Activated naive CD8-positive, alpha-beta T cell treated with anti-CD3 and anti-CD28 coated beads, Interleukin-2, amount 50 U/mL, for 24 hours (primary cell): ENCODE data around the gene ZNF366.
A peak's percentile ranks its signal among the peaks of the same experiment; 100 is the strongest.

Source experiments
- ATAC-seq: fragments of 150-1000 bp; cut with Tn5 transposase; one replicate; pipeline ENCODE4 v1.10.0; 2021
- DNase-seq: peaks from one replicate; pipeline ENCODE4 v3.0.0; 2021
- H3K27ac Mint-ChIP-seq: one replicate; pipeline ENCODE4 v1.8.0; 2021; ENCODE audit warnings: mild to moderate bottlenecking, mixed read lengths
- H3K27me3 Mint-ChIP-seq: one replicate; pipeline ENCODE4 v1.8.0; 2021; ENCODE audit warnings: mixed read lengths
- H3K36me3 Mint-ChIP-seq: one replicate; pipeline ENCODE4 v1.8.0; 2021; ENCODE audit warnings: low read depth, mixed read lengths
- H3K4me1 Mint-ChIP-seq: one replicate; pipeline ENCODE4 v1.8.0; 2021; ENCODE audit warnings: mixed read lengths
- H3K4me3 Mint-ChIP-seq: one replicate; pipeline ENCODE4 v1.8.0; 2021; ENCODE audit warnings: mild to moderate bottlenecking, moderate library complexity, mixed read lengths
- H3K9me3 Mint-ChIP-seq: one replicate; pipeline ENCODE4 v1.8.0; 2021; ENCODE audit warnings: mixed read lengths

The ZNF366 gene

DNA sequence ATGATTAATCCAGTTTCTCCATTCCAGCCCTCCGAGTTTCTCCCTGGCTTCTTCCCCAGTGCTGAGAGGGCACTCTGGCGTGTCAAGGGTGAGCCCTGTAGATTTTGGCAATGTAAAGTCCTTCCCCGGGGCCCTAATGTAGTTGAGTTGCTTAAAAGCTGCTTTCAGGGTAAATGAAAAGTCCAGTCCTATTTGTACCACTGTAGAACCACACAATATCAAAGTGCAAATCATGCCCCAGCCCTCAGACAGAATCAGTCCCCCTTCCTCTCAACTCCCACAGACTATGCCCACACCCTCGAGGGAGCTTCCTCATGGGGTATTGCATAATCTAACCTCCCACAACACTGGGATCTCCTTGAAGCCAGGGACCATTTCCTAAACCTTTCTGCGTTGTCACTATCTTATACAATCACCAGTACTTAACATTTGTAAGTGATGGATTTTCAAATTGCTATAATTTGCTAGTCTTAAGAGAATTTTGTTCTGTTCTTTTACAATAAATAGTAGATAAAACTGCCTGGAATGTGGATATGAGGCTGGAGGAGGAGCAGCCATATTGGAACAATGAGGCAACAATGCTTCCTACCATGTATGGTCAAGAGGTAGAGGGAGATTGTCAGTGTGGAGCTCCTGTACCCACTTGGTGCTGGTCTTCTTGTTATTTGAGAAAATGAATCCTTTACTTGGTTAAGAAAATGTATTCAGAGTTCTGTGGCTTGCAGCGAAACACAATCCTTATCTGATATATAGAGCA lies 34.4 kb downstream of the ZNF366 start:
- no peaks in the 10 kb centered on the region for H3K9me3 Mint-ChIP-seq
- no peak for DNase-seq
- H3K27ac Mint-ChIP-seq, result no peak overlapping the region
- ATAC-seq, result no peak
- H3K27me3 Mint-ChIP-seq, result peaks cover 38% of the 10 kb centered on the region
- no peaks in the 10 kb centered on the region for H3K4me1 Mint-ChIP-seq
- H3K36me3 Mint-ChIP-seq, result no peaks in the 10 kb centered on the region
- H3K4me3 Mint-ChIP-seq, result no peak overlapping the region

GRCh38 chr5:72472031-72472430 lies 35.2 kb downstream of the ZNF366 start:
- no peak overlapping the region for H3K27ac Mint-ChIP-seq
- H3K36me3 Mint-ChIP-seq, result no peaks in the 10 kb centered on the region
- peaks cover 35% of the 10 kb centered on the region for H3K27me3 Mint-ChIP-seq
- no peak overlapping the region for H3K4me3 Mint-ChIP-seq
- no peak for DNase-seq
- H3K4me1 Mint-ChIP-seq, result no peaks in the 10 kb centered on the region
- ATAC-seq, result no peak
- no peaks in the 10 kb centered on the region for H3K9me3 Mint-ChIP-seq

GRCh38 chr5:72470826-72471225 lies 36.4 kb downstream of the ZNF366 start:
- no peak for ATAC-seq
- Mint-ChIP-seq H3K27ac (no peak overlapping the region), H3K4me1 (peaks cover 4% of the 10 kb centered on the region), H3K36me3 (no peaks in the 10 kb centered on the region), H3K9me3 (no peaks in the 10 kb centered on the region), H3K27me3 (peaks cover 30% of the 10 kb centered on the region), H3K4me3 (no peak overlapping the region)
- no peak for DNase-seq

GRCh38 chr5:72468606-72469005 lies 38.6 kb downstream of the ZNF366 start:
- Mint-ChIP-seq H3K27me3 (peaks cover 21% of the 10 kb centered on the region), H3K36me3 (no peaks in the 10 kb centered on the region), H3K4me3 (no peak overlapping the region), H3K27ac (no peak overlapping the region), H3K9me3 (no peaks in the 10 kb centered on the region), H3K4me1 (peaks cover 12% of the 10 kb centered on the region)
- ATAC-seq, result no peak
- DNase-seq, result no peak

DNA sequence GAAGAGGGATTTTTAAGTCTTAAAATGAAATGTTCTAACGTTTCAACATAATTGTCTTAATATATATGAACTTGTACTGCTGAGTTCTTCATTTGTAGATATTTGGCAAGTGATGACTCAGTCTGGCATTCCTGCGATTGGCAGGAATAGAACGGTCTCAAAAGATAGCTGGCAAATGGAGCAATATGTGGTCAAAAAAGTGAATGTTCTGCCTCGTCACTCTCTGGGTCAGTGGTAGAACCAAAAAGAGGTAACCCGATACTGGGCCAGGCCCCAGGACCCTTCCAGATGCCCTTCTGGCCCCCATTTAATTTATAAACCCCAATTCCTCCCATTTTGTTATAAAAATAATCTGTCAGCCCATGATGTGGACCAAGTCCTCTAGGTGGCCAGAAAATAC lies 39.2 kb downstream of the ZNF366 start:
- Mint-ChIP-seq H3K4me3 (no peak overlapping the region), H3K4me1 (peaks cover 12% of the 10 kb centered on the region), H3K36me3 (no peaks in the 10 kb centered on the region), H3K27ac (no peak overlapping the region), H3K9me3 (no peaks in the 10 kb centered on the region), H3K27me3 (peaks cover 19% of the 10 kb centered on the region)
- DNase-seq, result no peak
- no peak for ATAC-seq

- ATAC-seq (no peak), DNase-seq (no peak)
- Mint-ChIP-seq H3K27ac (no peak overlapping the region), H3K27me3 (peaks cover 14% of the 10 kb centered on the region), H3K9me3 (no peaks in the 10 kb centered on the region), H3K4me3 (no peak overlapping the region), H3K4me1 (peaks cover 12% of the 10 kb centered on the region), H3K36me3 (no peaks in the 10 kb centered on the region)
Observed at GRCh38 chr5:72467461-72467860, 39.7 kb downstream of the ZNF366 start.

- no peak for DNase-seq
- peaks cover 12% of the 10 kb centered on the region for H3K4me1 Mint-ChIP-seq
- peaks cover 6% of the 10 kb centered on the region for H3K27me3 Mint-ChIP-seq
- peak overlapping the region; percentile 49 for H3K27ac Mint-ChIP-seq
- H3K4me3 Mint-ChIP-seq, result no peak overlapping the region
- no peaks in the 10 kb centered on the region for H3K9me3 Mint-ChIP-seq
- ATAC-seq, result peak; percentile 64
- no peaks in the 10 kb centered on the region for H3K36me3 Mint-ChIP-seq
Observed at GRCh38 chr5:72465601-72466563, 41.3 kb downstream of the ZNF366 start.

GRCh38 chr5:72465066-72465465 lies 42.1 kb downstream of the ZNF366 start:
- ATAC-seq (no peak), DNase-seq (no peak)
- Mint-ChIP-seq H3K27me3 (peaks cover 3% of the 10 kb centered on the region), H3K36me3 (no peaks in the 10 kb centered on the region), H3K27ac (no peak overlapping the region), H3K4me1 (peaks cover 12% of the 10 kb centered on the region), H3K9me3 (no peaks in the 10 kb centered on the region), H3K4me3 (no peak overlapping the region)

DNA sequence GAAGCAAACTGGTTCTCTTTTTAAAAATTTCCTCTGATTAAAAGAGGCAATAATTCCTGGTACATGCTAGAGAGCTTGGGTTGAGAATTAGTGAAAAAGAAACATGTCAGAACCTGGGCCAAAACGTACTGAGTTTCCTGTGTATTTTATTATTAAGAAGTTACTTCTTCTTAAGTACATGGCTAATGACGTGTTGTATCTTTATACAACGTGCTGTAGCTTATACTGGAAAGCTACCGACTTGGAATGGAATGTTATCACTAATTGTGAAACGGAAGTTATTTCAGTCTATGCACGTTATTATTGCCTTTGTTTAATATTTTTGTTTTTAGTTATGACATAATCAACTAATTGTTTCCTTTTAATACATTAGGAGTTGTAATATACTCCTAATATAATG lies 43.1 kb downstream of the ZNF366 start:
- Mint-ChIP-seq H3K36me3 (no peaks in the 10 kb centered on the region), H3K4me3 (no peak overlapping the region), H3K9me3 (no peaks in the 10 kb centered on the region), H3K27me3 (peaks cover 3% of the 10 kb centered on the region), H3K4me1 (peaks cover 12% of the 10 kb centered on the region), H3K27ac (no peak overlapping the region)
- ATAC-seq (no peak), DNase-seq (no peak)

GRCh38 chr5:72463449-72464052 lies 43.7 kb downstream of the ZNF366 start:
- no peak for ATAC-seq
- Mint-ChIP-seq H3K4me1 (peaks cover 12% of the 10 kb centered on the region), H3K27ac (no peak overlapping the region), H3K4me3 (no peak overlapping the region), H3K9me3 (no peaks in the 10 kb centered on the region), H3K36me3 (no peaks in the 10 kb centered on the region), H3K27me3 (peaks cover 3% of the 10 kb centered on the region)
- no peak for DNase-seq

DNA sequence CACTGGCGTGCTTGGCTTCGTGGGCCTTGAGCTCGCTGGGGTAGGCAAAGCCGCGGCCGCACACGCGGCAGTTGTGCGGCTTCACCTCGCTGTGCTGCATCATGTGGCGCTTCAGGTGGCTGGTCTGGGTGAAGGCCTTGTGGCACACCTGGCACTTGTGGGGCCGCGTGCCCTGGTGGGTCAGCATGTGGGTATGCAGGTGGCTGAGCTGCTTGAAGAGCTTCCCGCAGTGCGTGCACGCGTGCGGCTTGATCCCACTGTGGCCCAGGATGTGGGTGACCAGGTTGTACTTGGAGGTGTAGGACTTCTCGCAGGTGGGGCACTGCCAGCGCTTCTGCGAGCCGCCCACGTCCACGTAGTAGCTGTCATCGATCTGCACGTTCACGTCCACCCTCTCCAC lies 46.8 kb downstream of the ZNF366 start:
- Mint-ChIP-seq H3K27me3 (peaks cover 3% of the 10 kb centered on the region), H3K4me3 (no peak overlapping the region), H3K27ac (no peak overlapping the region), H3K36me3 (no peaks in the 10 kb centered on the region), H3K4me1 (peaks cover 3% of the 10 kb centered on the region), H3K9me3 (no peaks in the 10 kb centered on the region)
- DNase-seq (no peak), ATAC-seq (no peak)

- no peak overlapping the region for H3K4me3 Mint-ChIP-seq
- no peak for ATAC-seq
- H3K4me1 Mint-ChIP-seq, result no peaks in the 10 kb centered on the region
- H3K9me3 Mint-ChIP-seq, result no peaks in the 10 kb centered on the region
- H3K36me3 Mint-ChIP-seq, result no peaks in the 10 kb centered on the region
- no peak overlapping the region for H3K27ac Mint-ChIP-seq
- H3K27me3 Mint-ChIP-seq, result peaks cover 3% of the 10 kb centered on the region
- DNase-seq, result no peak
Observed at GRCh38 chr5:72459913-72460312, 47.3 kb downstream of the ZNF366 start.

GRCh38 chr5:72459089-72459661 lies 48.0 kb downstream of the ZNF366 start:
- Mint-ChIP-seq H3K9me3 (no peaks in the 10 kb centered on the region), H3K4me1 (no peaks in the 10 kb centered on the region), H3K36me3 (no peaks in the 10 kb centered on the region), H3K4me3 (no peak overlapping the region), H3K27ac (no peak overlapping the region), H3K27me3 (peaks cover 3% of the 10 kb centered on the region)
- DNase-seq, result no peak
- ATAC-seq, result no peak

GRCh38 chr5:72458407-72458806 lies 48.8 kb downstream of the ZNF366 start:
- ATAC-seq (no peak), DNase-seq (no peak)
- Mint-ChIP-seq H3K27me3 (peaks cover 3% of the 10 kb centered on the region), H3K36me3 (no peaks in the 10 kb centered on the region), H3K9me3 (no peaks in the 10 kb centered on the region), H3K4me1 (no peaks in the 10 kb centered on the region), H3K4me3 (no peak overlapping the region), H3K27ac (no peak overlapping the region)
